Kidney (tissue), 14 donors: Measurements from ENCODE around the gene CSNK1G3. TPM values are rescaled to one million over a fixed set of nuclear protein-coding genes. Genes with fewer than 3 reads are reported as not detected.
"Not testable (repeated sequence)": the region's sequence is repeated elsewhere in the genome, so short reads cannot be mapped to it uniquely, and the experiment has no call there.

Source experiments
- DNase-seq, 5 donors: peaks; one replicate each; pipeline ENCODE4 v3.0.0-alpha.2; 2013 to 2020
- FAIRE-seq: peaks from 2 replicates; lab custom pipeline; 2012; peaks lifted over from hg19 to GRCh38; lab: Jason Lieb, UNC
- H3K27ac ChIP-seq, 2 donors: one replicate each; pipeline ENCODE4 v1.7.0; 2013; ENCODE audit warnings: low read depth in 2 of 2, low read length in 2 of 2, inconsistent platforms in 1 of 2
- H3K27me3 ChIP-seq: one replicate; pipeline ENCODE4 v1.7.1; 2013; ENCODE audit warnings: low read length, inconsistent platforms; ENCODE audit not compliant: control insufficient read depth, insufficient read depth
- H3K36me3 ChIP-seq, 3 donors: one replicate each; pipeline versions ENCODE4 v1.7.0 to v1.7.1; 2013; ENCODE audit warnings: low read length in 3 of 3, control low read depth in 1 of 3, inconsistent platforms in 1 of 3; ENCODE audit not compliant: insufficient read depth in 3 of 3, control insufficient read depth in 2 of 3
- H3K4me1 ChIP-seq, 3 donors: one replicate each; pipeline versions ENCODE4 v1.7.0 to v1.7.1; 2013; ENCODE audit warnings: low read length in 3 of 3, inconsistent platforms in 1 of 3, low read depth in 1 of 3; ENCODE audit not compliant: control insufficient read depth in 2 of 3, insufficient read depth in 2 of 3
- H3K4me3 ChIP-seq, 3 donors: one replicate each; pipeline versions ENCODE4 v1.7.0 to v1.8.1; 2013; ENCODE audit warnings: low read length in 3 of 3, control low read depth in 1 of 3, inconsistent platforms in 1 of 3
- H3K9ac ChIP-seq, 3 donors: one replicate each; pipeline versions ENCODE4 v1.7.0 to v1.7.1; 2013; ENCODE audit warnings: low read length in 3 of 3, control low read depth in 1 of 3, inconsistent platforms in 1 of 3
- H3K9me3 ChIP-seq, 3 donors: one replicate each; pipeline versions ENCODE4 v1.7.0 to v1.7.1; 2013; ENCODE audit warnings: low read length in 3 of 3, control low read depth in 1 of 3, inconsistent platforms in 1 of 3; ENCODE audit not compliant: control insufficient read depth in 2 of 3, insufficient read depth in 1 of 3
- intact Hi-C: fragments of 100-400 bp; cut with DNase I; formaldehyde crosslinking; loops from one replicate; pipeline ENCODE4 v1.11.1; 2022
- polyA plus RNA-seq: library from polyadenylated mRNA; stranded (reverse); fragments of 350-450 nt; fragmentation: Illumina TruSeq; extraction: RNeasy Lipid Tissue Mini Kit (QIAGEN cat#74804); gene quantifications from one replicate; pipeline ENCODE4 v1.2.3, GENCODE V29; 2014; ENCODE audit warnings: low read depth, low replicate concordance; ENCODE audit not compliant: insufficient read depth
- total RNA-seq: library from RNA; stranded (reverse); fragmentation: NEBNext Ultra II Directional; extraction: Animal tissue kit (Norgen Biotek cat#: 25700); gene quantifications from one replicate; pipeline ENCODE4 v1.2.1, GENCODE V29; 2021
- TF ChIP-seq, protein P1 (sequence below): IDR thresholded peaks from 3 replicates; pipeline ENCODE4 v1.5.1; 2012; ENCODE audit warnings: mild to moderate bottlenecking, moderate library complexity, borderline replicate concordance; ENCODE audit not compliant: insufficient read depth; ENCODE audit errors: extremely low read depth
- donor health status: control.
- donor health status: control.
- donor health status: control.
- donor health status: control.
- donor health status: control.
- donor health status: DM: yes; HTN: yes; CAD: no.
- donor health status: Normal renal cell carcinoma (clear cell type).

The CSNK1G3 gene
- total and polyA plus RNA-seq, 2 donors from 2014 or later, result 8.1 to 39.1 TPM

DNA sequence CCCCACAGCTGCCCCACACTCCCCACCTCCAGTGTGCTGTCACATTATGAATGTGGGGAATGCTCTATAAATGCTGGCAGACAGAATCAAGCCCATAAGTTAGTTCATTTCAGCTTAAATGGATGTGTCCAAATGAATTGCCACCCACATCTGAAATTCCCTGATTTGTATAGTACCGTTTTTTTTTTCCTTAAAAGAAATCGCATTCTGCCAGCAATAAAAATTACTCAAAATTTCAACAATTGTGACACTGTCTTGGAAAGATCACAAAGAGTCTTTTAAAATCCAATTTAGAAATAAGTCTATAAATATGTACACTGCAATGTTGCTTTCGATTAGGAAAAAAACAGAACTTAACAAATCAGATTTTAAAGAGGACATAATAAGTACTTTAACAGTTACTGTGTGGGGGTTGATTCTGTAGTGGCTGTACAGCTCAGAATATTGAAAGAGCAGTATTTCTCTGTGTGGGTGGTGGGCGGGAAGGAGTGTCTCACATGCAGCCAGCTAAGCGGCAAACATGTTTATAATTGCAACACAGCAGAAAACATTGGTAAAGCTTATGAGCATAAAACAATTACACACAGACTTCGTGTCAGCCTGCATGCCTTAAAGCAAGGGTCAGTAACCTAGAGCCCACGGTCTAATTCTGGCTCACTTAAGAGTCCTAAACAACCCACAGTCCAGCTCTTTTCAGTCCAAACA is 24.9 kb upstream of the CSNK1G3 start:
- H3K9me3 ChIP-seq, result no peaks in the 10 kb centered on the region
- TF ChIP-seq, protein P1, sequence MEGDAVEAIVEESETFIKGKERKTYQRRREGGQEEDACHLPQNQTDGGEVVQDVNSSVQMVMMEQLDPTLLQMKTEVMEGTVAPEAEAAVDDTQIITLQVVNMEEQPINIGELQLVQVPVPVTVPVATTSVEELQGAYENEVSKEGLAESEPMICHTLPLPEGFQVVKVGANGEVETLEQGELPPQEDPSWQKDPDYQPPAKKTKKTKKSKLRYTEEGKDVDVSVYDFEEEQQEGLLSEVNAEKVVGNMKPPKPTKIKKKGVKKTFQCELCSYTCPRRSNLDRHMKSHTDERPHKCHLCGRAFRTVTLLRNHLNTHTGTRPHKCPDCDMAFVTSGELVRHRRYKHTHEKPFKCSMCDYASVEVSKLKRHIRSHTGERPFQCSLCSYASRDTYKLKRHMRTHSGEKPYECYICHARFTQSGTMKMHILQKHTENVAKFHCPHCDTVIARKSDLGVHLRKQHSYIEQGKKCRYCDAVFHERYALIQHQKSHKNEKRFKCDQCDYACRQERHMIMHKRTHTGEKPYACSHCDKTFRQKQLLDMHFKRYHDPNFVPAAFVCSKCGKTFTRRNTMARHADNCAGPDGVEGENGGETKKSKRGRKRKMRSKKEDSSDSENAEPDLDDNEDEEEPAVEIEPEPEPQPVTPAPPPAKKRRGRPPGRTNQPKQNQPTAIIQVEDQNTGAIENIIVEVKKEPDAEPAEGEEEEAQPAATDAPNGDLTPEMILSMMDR, result no peak
- H3K27ac ChIP-seq, result no peak overlapping the region
- no peak overlapping the region for H3K9ac ChIP-seq
- DNase-seq, result no peak
- H3K4me3 ChIP-seq, result no peak overlapping the region
- H3K27me3 ChIP-seq, result no peaks in the 10 kb centered on the region
- H3K36me3 ChIP-seq, result no peaks in the 10 kb centered on the region
- intact Hi-C loops, result no loop called here
- FAIRE-seq, result no peak
- H3K4me1 ChIP-seq, result no peaks in the 10 kb centered on the region

DNA sequence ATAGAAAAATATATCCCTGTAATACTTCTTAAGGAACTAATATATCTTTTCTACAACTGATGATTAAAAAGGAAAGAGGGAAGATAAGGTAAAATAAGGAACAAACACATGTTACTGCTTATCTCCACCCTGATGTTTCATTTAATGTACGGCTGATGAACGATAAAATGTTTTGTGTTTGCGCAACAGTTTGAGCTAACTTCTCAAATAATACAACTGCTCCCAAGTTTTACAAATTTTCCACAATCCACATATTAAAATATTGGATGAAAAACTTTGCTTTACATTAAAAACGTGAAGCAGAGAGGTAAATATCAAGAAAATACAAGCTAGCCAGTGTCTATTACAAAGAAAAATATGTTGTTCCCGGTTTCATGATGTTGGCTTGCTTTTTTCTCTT is 21.0 kb upstream of the CSNK1G3 start:
- H3K36me3 ChIP-seq, result no peaks in the 10 kb centered on the region
- no peak for DNase-seq
- intact Hi-C loops, result no loop called here
- TF ChIP-seq, protein P1, result no peak
- H3K27ac ChIP-seq, result no peak overlapping the region
- H3K9me3 ChIP-seq, result no peaks in the 10 kb centered on the region
- no peak for FAIRE-seq
- no peak overlapping the region for H3K4me3 ChIP-seq
- H3K9ac ChIP-seq, result no peak overlapping the region
- H3K27me3 ChIP-seq, result no peaks in the 10 kb centered on the region
- no peaks in the 10 kb centered on the region for H3K4me1 ChIP-seq

DNA sequence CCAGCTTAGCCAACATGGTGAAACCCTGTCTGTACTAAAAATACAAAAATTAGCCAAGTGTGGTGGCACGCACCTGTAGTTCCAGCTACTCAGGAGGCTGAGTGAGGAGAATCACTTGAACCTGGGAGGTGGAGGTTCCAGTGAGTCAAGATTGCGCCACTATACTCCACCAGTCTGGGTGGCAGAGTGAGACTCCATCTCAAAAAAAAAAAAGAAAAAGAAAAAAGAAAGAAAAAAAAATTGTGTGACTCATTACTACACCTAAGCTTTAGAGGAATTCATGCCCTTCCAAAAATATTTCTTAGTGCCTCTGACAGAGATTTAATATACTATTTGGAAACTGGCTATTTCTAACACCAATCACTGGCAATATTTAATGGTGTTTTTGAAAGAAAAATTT is 16.8 kb upstream of the CSNK1G3 start:
- intact Hi-C loops, H3K4me1 ChIP-seq, H3K9me3 ChIP-seq, FAIRE-seq, DNase-seq, H3K9ac ChIP-seq, H3K27me3 ChIP-seq, H3K27ac ChIP-seq, H3K36me3 ChIP-seq, H3K4me3 ChIP-seq: not testable (repeated sequence)

GRCh38 chr5:123496892-123497291 is 15.1 kb upstream of the CSNK1G3 start:
- Histone ChIP-seq H3K9ac (no peak overlapping the region), H3K9me3 (no peaks in the 10 kb centered on the region), H3K36me3 (no peaks in the 10 kb centered on the region), H3K27me3 (no peaks in the 10 kb centered on the region), H3K4me1 (no peaks in the 10 kb centered on the region), H3K4me3 (no peak overlapping the region), H3K27ac (no peak overlapping the region)
- no peak for FAIRE-seq
- TF ChIP-seq, protein P1, result no peak
- DNase-seq, result no peak
- intact Hi-C loops, result no loop called here
